MCF 10A (cell line): ENCODE results near the gene KPNA3. TPM values are rescaled to one million over a fixed set of nuclear protein-coding genes. Genes with fewer than 3 reads are reported as not detected.

Source experiments
- BruUV-seq: library from RNA; stranded (reverse); fragments of 400-500 nt; replicated peaks from 2 replicates; lab custom pipeline; 2021; lab: Mats Ljungman, UMichigan
- CTCF ChIA-PET: fragments of 300-600 bp; sonication (Branson Sonifier 250); formaldehyde crosslinking; extraction: SDS; loops from one replicate; lab custom pipeline; 2021; ENCODE audit warnings: antibody characterized with exemption, inconsistent platforms; lab: Yijun Ruan, JAX
- POLR2A ChIA-PET: fragments of 300-600, 350-650 bp; sonication (Branson Sonifier 250); formaldehyde crosslinking; extraction: SDS; loops from one replicate; lab custom pipeline; 2020; ENCODE audit warnings: antibody characterized with exemption, inconsistent platforms; lab: Yijun Ruan, JAX
- DNase-seq: peaks from one replicate; pipeline ENCODE4 v3.0.0-alpha.2; 2018; ENCODE audit not compliant: unreplicated experiment
- H3K27ac Mint-ChIP-seq: one replicate; pipeline ENCODE4 v1.8.0; 2022; ENCODE audit warnings: mild to moderate bottlenecking, low read depth, mixed read lengths; ENCODE audit not compliant: unreplicated experiment
- H3K27me3 Mint-ChIP-seq: one replicate; pipeline ENCODE4 v1.8.0; 2022; ENCODE audit warnings: mixed read lengths; ENCODE audit not compliant: insufficient read depth, unreplicated experiment
- H3K36me3 Mint-ChIP-seq: one replicate; pipeline ENCODE4 v1.8.0; 2022; ENCODE audit warnings: mild to moderate bottlenecking, moderate library complexity, mixed read lengths; ENCODE audit not compliant: insufficient read depth, unreplicated experiment
- H3K4me1 Mint-ChIP-seq: one replicate; pipeline ENCODE4 v1.8.0; 2022; ENCODE audit warnings: mixed read lengths; ENCODE audit not compliant: insufficient read depth, unreplicated experiment
- H3K4me3 Mint-ChIP-seq: one replicate; pipeline ENCODE4 v1.8.0; 2022; ENCODE audit warnings: mild to moderate bottlenecking, moderate library complexity, mixed read lengths; ENCODE audit not compliant: unreplicated experiment
- H3K9me3 Mint-ChIP-seq: one replicate; pipeline ENCODE4 v1.8.0; 2022; ENCODE audit warnings: mixed read lengths; ENCODE audit not compliant: unreplicated experiment
- intact Hi-C: fragments of 100-400 bp; cut with micrococcal nuclease; formaldehyde crosslinking; loops from 2 replicates; pipeline ENCODE4 v1.14.1; 2022
- total RNA-seq: library from RNA; stranded (reverse); gene quantifications from 2 replicates; pipeline ENCODE4 v1.2.3, GENCODE V29; 2022
- TF ChIP-seq, protein P1 (sequence below): fragments of 200-600 bp; IDR thresholded peaks from one replicate; pipeline ENCODE4 v1.8.0; 2022; ENCODE audit warnings: antibody characterized with exemption, mild to moderate bottlenecking; ENCODE audit not compliant: unreplicated experiment

The KPNA3 gene
- total RNA-seq, 1 experiment from 2014 or later = 40.6 TPM

DNA sequence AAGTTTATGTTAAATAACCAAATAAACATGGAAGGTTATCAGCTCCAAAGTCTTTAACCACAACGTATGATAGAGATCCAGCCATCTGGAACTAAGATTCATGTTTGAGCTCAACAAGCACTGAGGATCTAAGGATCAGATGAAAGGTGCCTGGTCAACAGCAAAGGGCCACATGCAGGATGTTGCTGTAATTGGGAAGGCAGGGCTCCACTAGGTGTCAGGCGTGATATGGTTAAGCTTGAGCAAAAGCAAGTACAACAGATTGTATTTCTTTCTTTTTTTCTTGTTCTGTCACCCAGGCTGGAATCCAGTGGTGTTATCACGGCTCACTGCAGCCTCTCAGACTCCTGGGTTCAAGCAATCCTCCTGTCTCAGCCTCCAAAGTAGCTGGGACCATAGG lies 113.2 kb downstream of the KPNA3 start:
- intact Hi-C loops = loop anchor here (1.0 kb wide), 1 partner anchor 169 kb away; no protein-coding TSS in a partner anchor
- Mint-ChIP-seq H3K36me3 (peaks cover 75% of the 10 kb centered on the region), H3K9me3 (no peaks in the 10 kb centered on the region), H3K4me1 (peaks cover 8% of the 10 kb centered on the region), H3K27ac (peak overlapping the region; percentile 71), H3K4me3 (no peak overlapping the region), H3K27me3 (no peaks in the 10 kb centered on the region)
- peak; percentile 16 for DNase-seq
- CTCF ChIA-PET = interaction anchor here (0.6 to 1.9 kb wide), 5 partner anchors 9 to 115 kb away, joined by 3 to 9 read pairs (median 6); partner anchors contain the start of gene EBPL
- BruUV-seq = no TSS peak
- POLR2A ChIA-PET = interaction anchor here (1.0 to 1.5 kb wide), 5 partner anchors 9 to 112 kb away, joined by 3 to 5 read pairs (median 3); no protein-coding TSS in a partner anchor
- TF ChIP-seq, protein P1, sequence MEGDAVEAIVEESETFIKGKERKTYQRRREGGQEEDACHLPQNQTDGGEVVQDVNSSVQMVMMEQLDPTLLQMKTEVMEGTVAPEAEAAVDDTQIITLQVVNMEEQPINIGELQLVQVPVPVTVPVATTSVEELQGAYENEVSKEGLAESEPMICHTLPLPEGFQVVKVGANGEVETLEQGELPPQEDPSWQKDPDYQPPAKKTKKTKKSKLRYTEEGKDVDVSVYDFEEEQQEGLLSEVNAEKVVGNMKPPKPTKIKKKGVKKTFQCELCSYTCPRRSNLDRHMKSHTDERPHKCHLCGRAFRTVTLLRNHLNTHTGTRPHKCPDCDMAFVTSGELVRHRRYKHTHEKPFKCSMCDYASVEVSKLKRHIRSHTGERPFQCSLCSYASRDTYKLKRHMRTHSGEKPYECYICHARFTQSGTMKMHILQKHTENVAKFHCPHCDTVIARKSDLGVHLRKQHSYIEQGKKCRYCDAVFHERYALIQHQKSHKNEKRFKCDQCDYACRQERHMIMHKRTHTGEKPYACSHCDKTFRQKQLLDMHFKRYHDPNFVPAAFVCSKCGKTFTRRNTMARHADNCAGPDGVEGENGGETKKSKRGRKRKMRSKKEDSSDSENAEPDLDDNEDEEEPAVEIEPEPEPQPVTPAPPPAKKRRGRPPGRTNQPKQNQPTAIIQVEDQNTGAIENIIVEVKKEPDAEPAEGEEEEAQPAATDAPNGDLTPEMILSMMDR = peak; percentile 35

- no peak for DNase-seq
- CTCF ChIA-PET = interaction anchor here (0.6 to 1.9 kb wide), 6 partner anchors 8 to 113 kb away, joined by 3 to 9 read pairs (median 6); partner anchors contain the start of gene EBPL
- Mint-ChIP-seq H3K9me3 (no peaks in the 10 kb centered on the region), H3K4me1 (peaks cover 8% of the 10 kb centered on the region), H3K36me3 (peaks cover 66% of the 10 kb centered on the region), H3K27me3 (no peaks in the 10 kb centered on the region), H3K4me3 (no peak overlapping the region), H3K27ac (no peak overlapping the region)
- POLR2A ChIA-PET = interaction anchor here (0.7 to 1.5 kb wide), 3 partner anchors 11 to 486 kb away, joined by 3 to 4 read pairs (median 3); no protein-coding TSS in a partner anchor
- intact Hi-C loops = no loop called here
- TF ChIP-seq, protein P1 = no peak
- BruUV-seq = no TSS peak
Observed at GRCh38 chr13:49678191-49678914, 114.1 kb downstream of the KPNA3 start.

GRCh38 chr13:49676581-49677298 lies 115.7 kb downstream of the KPNA3 start:
- Mint-ChIP-seq H3K27ac (no peak overlapping the region), H3K36me3 (peaks cover 71% of the 10 kb centered on the region), H3K9me3 (no peaks in the 10 kb centered on the region), H3K4me3 (no peak overlapping the region), H3K27me3 (no peaks in the 10 kb centered on the region), H3K4me1 (peaks cover 6% of the 10 kb centered on the region)
- TF ChIP-seq, protein P1 = no peak
- BruUV-seq = no TSS peak
- POLR2A ChIA-PET = interaction anchor here (1.1 to 1.4 kb wide), 2 partner anchors 10 to 13 kb away, joined by 4 read pairs; no protein-coding TSS in a partner anchor
- DNase-seq = no peak
- intact Hi-C loops = no loop called here
- CTCF ChIA-PET = interaction anchor here (1.0 kb wide), 2 partner anchors 109 to 144 kb away, joined by 3 read pairs; no protein-coding TSS in a partner anchor
